ENCODE measurements around the gene IFI44. TPM values are rescaled to one million over a fixed set of nuclear protein-coding genes. Genes with fewer than 3 reads are reported as not detected.

IFI44 gene
- total and polyA plus RNA-seq, 2 donors from 2014 or later: 21.9 to 42.3 TPM

GRCh38 chr1:78665809-78666208 lies 16.2 kb downstream of the IFI44 start:
- Histone ChIP-seq H3K36me3 (ENCODE audit: control insufficient read depth in 2 of 3, insufficient read depth in 3 of 3, low read length in 3 of 3) (no peaks in the 10 kb centered on the region), H3K9ac (ENCODE audit: low read length in 3 of 3) (no peak overlapping the region), H3K27ac (ENCODE audit: low read depth in 2 of 2, low read length in 2 of 2) (no peak overlapping the region), H3K27me3 (ENCODE audit: control insufficient read depth, insufficient read depth, low read length) (no peaks in the 10 kb centered on the region), H3K9me3 (ENCODE audit: control insufficient read depth in 2 of 3, insufficient read depth in 1 of 3, low read length in 3 of 3) (no peaks in the 10 kb centered on the region), H3K4me1 (ENCODE audit: control insufficient read depth in 2 of 3, insufficient read depth in 2 of 3, low read depth in 1 of 3, low read length in 3 of 3) (no peaks in the 10 kb centered on the region), H3K4me3 (ENCODE audit: low read length in 3 of 3) (no peak overlapping the region)
- FAIRE-seq (no peak), DNase-seq (no peak)
- intact Hi-C loops (cut with DNase I): no loop called here
- TF ChIP-seq CTCF (IDR thresholded peaks at IDR 0.05; ENCODE audit: borderline replicate concordance, extremely low read depth, insufficient read depth): no peak

GRCh38 chr1:78667939-78668338 lies 18.3 kb downstream of the IFI44 start:
- Histone ChIP-seq H3K4me1 (ENCODE audit: control insufficient read depth in 2 of 3, insufficient read depth in 2 of 3, low read depth in 1 of 3, low read length in 3 of 3) (no peaks in the 10 kb centered on the region), H3K27ac (ENCODE audit: low read depth in 2 of 2, low read length in 2 of 2) (no peak overlapping the region), H3K9me3 (ENCODE audit: control insufficient read depth in 2 of 3, insufficient read depth in 1 of 3, low read length in 3 of 3) (no peaks in the 10 kb centered on the region), H3K4me3 (ENCODE audit: low read length in 3 of 3) (no peak overlapping the region), H3K9ac (ENCODE audit: low read length in 3 of 3) (no peak overlapping the region), H3K36me3 (ENCODE audit: control insufficient read depth in 2 of 3, insufficient read depth in 3 of 3, low read length in 3 of 3) (no peaks in the 10 kb centered on the region), H3K27me3 (ENCODE audit: control insufficient read depth, insufficient read depth, low read length) (no peaks in the 10 kb centered on the region)
- intact Hi-C loops (cut with DNase I): no loop called here
- DNase-seq: no peak
- FAIRE-seq: no peak
- TF ChIP-seq CTCF (IDR thresholded peaks at IDR 0.05; ENCODE audit: borderline replicate concordance, extremely low read depth, insufficient read depth): no peak

GRCh38 chr1:78668427-78668826 lies 18.8 kb downstream of the IFI44 start:
- FAIRE-seq (no peak), DNase-seq (no peak)
- Histone ChIP-seq H3K4me1 (ENCODE audit: control insufficient read depth in 2 of 3, insufficient read depth in 2 of 3, low read depth in 1 of 3, low read length in 3 of 3) (no peaks in the 10 kb centered on the region), H3K9me3 (ENCODE audit: control insufficient read depth in 2 of 3, insufficient read depth in 1 of 3, low read length in 3 of 3) (no peaks in the 10 kb centered on the region), H3K9ac (ENCODE audit: low read length in 3 of 3) (no peak overlapping the region), H3K36me3 (ENCODE audit: control insufficient read depth in 2 of 3, insufficient read depth in 3 of 3, low read length in 3 of 3) (no peaks in the 10 kb centered on the region), H3K27me3 (ENCODE audit: control insufficient read depth, insufficient read depth, low read length) (no peaks in the 10 kb centered on the region), H3K4me3 (ENCODE audit: low read length in 3 of 3) (no peak overlapping the region), H3K27ac (ENCODE audit: low read depth in 2 of 2, low read length in 2 of 2) (no peak overlapping the region)
- intact Hi-C loops (cut with DNase I): no loop called here
- TF ChIP-seq CTCF (IDR thresholded peaks at IDR 0.05; ENCODE audit: borderline replicate concordance, extremely low read depth, insufficient read depth): no peak

- no peaks in the 10 kb centered on the region for H3K9me3 ChIP-seq (ENCODE audit: control insufficient read depth in 2 of 3, insufficient read depth in 1 of 3, low read length in 3 of 3)
- H3K9ac ChIP-seq (ENCODE audit: low read length in 3 of 3): no peak overlapping the region
- DNase-seq: no peak
- no peak for TF ChIP-seq CTCF (IDR thresholded peaks at IDR 0.05; ENCODE audit: borderline replicate concordance, extremely low read depth, insufficient read depth)
- no peaks in the 10 kb centered on the region for H3K4me1 ChIP-seq (ENCODE audit: control insufficient read depth in 2 of 3, insufficient read depth in 2 of 3, low read depth in 1 of 3, low read length in 3 of 3)
- no peak overlapping the region for H3K4me3 ChIP-seq (ENCODE audit: low read length in 3 of 3)
- no peaks in the 10 kb centered on the region for H3K36me3 ChIP-seq (ENCODE audit: control insufficient read depth in 2 of 3, insufficient read depth in 3 of 3, low read length in 3 of 3)
- no peaks in the 10 kb centered on the region for H3K27me3 ChIP-seq (ENCODE audit: control insufficient read depth, insufficient read depth, low read length)
- intact Hi-C loops (cut with DNase I): loop anchor here (10.0 kb wide), 1 partner anchor 538 kb away; no protein-coding TSS in a partner anchor
- FAIRE-seq: no peak
- H3K27ac ChIP-seq (ENCODE audit: low read depth in 2 of 2, low read length in 2 of 2): no peak overlapping the region
Measured at GRCh38 chr1:78672428-78672827, 22.8 kb downstream of the IFI44 start.
